Measurements from ENCODE around the gene STXBP6.

STXBP6 gene

GRCh38 chr14:25037032-25037431 lies 12.9 kb downstream of the STXBP6 start:
- no peak for DNase-seq (ENCODE audit: low read depth)
- H3K4me3 ChIP-seq (ENCODE audit: low read length) = no peak overlapping the region
- no peak for TF ChIP-seq CTCF (IDR thresholded peaks at IDR 0.05; ENCODE audit: insufficient read depth, low read depth, low read length, missing control alignments)

GRCh38 chr14:25034803-25035681 lies 14.9 kb downstream of the STXBP6 start:
- DNase-seq (ENCODE audit: low read depth) = no peak

GRCh38 chr14:25033358-25033757 lies 16.6 kb downstream of the STXBP6 start:
- no peak overlapping the region for H3K4me3 ChIP-seq (ENCODE audit: low read length)
- no peak for DNase-seq (ENCODE audit: low read depth)
- no peak for TF ChIP-seq CTCF (IDR thresholded peaks at IDR 0.05; ENCODE audit: insufficient read depth, low read depth, low read length, missing control alignments)

More at GRCh38 chr14:25034803-25035681, 14.9 kb downstream of the STXBP6 start:
- H3K4me3 ChIP-seq (ENCODE audit: low read length) = no peak overlapping the region
- no peak for TF ChIP-seq CTCF (IDR thresholded peaks at IDR 0.05; ENCODE audit: insufficient read depth, low read depth, low read length, missing control alignments)

GRCh38 chr14:25032092-25032784 lies 17.7 kb downstream of the STXBP6 start:
- TF ChIP-seq CTCF (IDR thresholded peaks at IDR 0.05; ENCODE audit: insufficient read depth, low read depth, low read length, missing control alignments) = peak; percentile 22
- DNase-seq (ENCODE audit: low read depth) = no peak
- H3K4me3 ChIP-seq (ENCODE audit: low read length) = no peak overlapping the region

- no peak for TF ChIP-seq CTCF (IDR thresholded peaks at IDR 0.05; ENCODE audit: insufficient read depth, low read depth, low read length, missing control alignments)
- no peak for DNase-seq (ENCODE audit: low read depth)
- no peak overlapping the region for H3K4me3 ChIP-seq (ENCODE audit: low read length)
These were observed 23.3 kb downstream of the STXBP6 start for GRCh38 chr14:25026476-25027137.

- DNase-seq (ENCODE audit: low read depth) = no peak
- TF ChIP-seq CTCF (IDR thresholded peaks at IDR 0.05; ENCODE audit: insufficient read depth, low read depth, low read length, missing control alignments) = no peak
These were observed 30.1 kb downstream of the STXBP6 start for GRCh38 chr14:25019892-25020291.

More at GRCh38 chr14:25019892-25020291, 30.1 kb downstream of the STXBP6 start:
- H3K4me3 ChIP-seq (ENCODE audit: low read length) = no peak overlapping the region
